Gastroesophageal sphincter (tissue), 3 donors: ENCODE data around the gene CGB1.
"Not testable (repeated sequence)": the region's sequence is repeated elsewhere in the genome, so short reads cannot be mapped to it uniquely, and the experiment has no call there.

Experiments
- CTCF ChIP-seq, 4 experiments: fragments of 200-600 bp in 2 of 4; fragments of 450-650 bp in 2 of 4; sonication (generic) in 1 of 4; IDR thresholded peaks; one replicate each; pipeline ENCODE4 v1.5.1; 2017 to 2019; ENCODE audit warnings: antibody characterized with exemption in 4 of 4, mild to moderate bottlenecking in 2 of 4, moderate library complexity in 2 of 4
- POLR2AphosphoS5 ChIP-seq: sonication (generic); formaldehyde crosslinking; IDR thresholded peaks from one replicate; pipeline ENCODE4 v1.6.1; 2017; ENCODE audit warnings: antibody characterized with exemption

GRCh38 chr19:49025088-49025487 is 11.6 kb downstream of the CGB1 start:
- not testable (repeated sequence) for TF ChIP-seq CTCF (IDR thresholded peaks at IDR 0.05); POLR2AphosphoS5
